GM12878 (cell line): Measurements from ENCODE around the gene CACNG4. TPM values are rescaled to one million over a fixed set of nuclear protein-coding genes. Genes with fewer than 3 reads are reported as not detected.

ENCODE experiments used
- ATAC-seq: fragments of 200-7000 bp; cut with Tn5 transposase; 3 replicates; pipeline ENCODE4 v1.9.1; 2020; ENCODE audit warnings: mild to moderate bottlenecking, moderate library complexity
- BruUV-seq: library from RNA; stranded (reverse); fragments of 400-500 nt; replicated peaks from 2 replicates; lab custom pipeline; 2021; lab: Mats Ljungman, UMichigan
- CTCF ChIA-PET: fragments of 300-600 bp; sonication (Branson Sonifier 250); formaldehyde crosslinking; extraction: SDS; loops from one replicate; lab custom pipeline; 2021; ENCODE audit warnings: inconsistent platforms; lab: Yijun Ruan, JAX
- POLR2A ChIA-PET: fragments of 350-600 bp; formaldehyde crosslinking; extraction: SDS; loops from one replicate; lab custom pipeline; 2021; ENCODE audit warnings: inconsistent platforms; lab: Charles Lee
- RAD21 ChIA-PET: fragments of 300-600 bp; sonication (Branson Sonifier 250); formaldehyde crosslinking; loops from one replicate; lab custom pipeline; 2023; ENCODE audit warnings: antibody characterized with exemption; ENCODE audit not compliant: unreplicated experiment; lab: Charles Lee
- SMC1A ChIA-PET: fragments of 300-600 bp; sonication (Branson Sonifier 250); formaldehyde crosslinking; loops from one replicate; lab custom pipeline; 2023; ENCODE audit not compliant: unreplicated experiment, uncharacterized antibody; lab: Charles Lee
- DNase-seq: peaks from one replicate; pipeline ENCODE4 v3.0.0-alpha.2; 2011; ENCODE audit warnings: low read depth, low spot score
- FAIRE-seq: peaks from 3 replicates; lab custom pipeline; 2011; peaks lifted over from hg19 to GRCh38; lab: Jason Lieb, UNC
- H2AFZ ChIP-seq: 2 replicates; pipeline ENCODE4 v1.6.0; 2011; ENCODE audit warnings: low read depth, low read length, control low read depth; ENCODE audit not compliant: control insufficient read depth
- H3K27ac ChIP-seq: 2 replicates; pipeline ENCODE4 v1.5.1; 2011; ENCODE audit warnings: control low read depth; ENCODE audit not compliant: control insufficient read depth, insufficient read depth
- H3K27me3 ChIP-seq, 2 experiments: replicated peaks in 1 of 2; 2 replicates each; pipeline versions ENCODE4 v1.6.0 to v1.6.1; 2011; ENCODE audit warnings: low read length in 1 of 2; ENCODE audit not compliant: control insufficient read depth in 2 of 2, insufficient read depth in 2 of 2
- H3K36me3 ChIP-seq, 2 experiments: 2 replicates each; pipeline ENCODE4 v1.5.1; 2011; ENCODE audit warnings: low read length in 1 of 2; ENCODE audit not compliant: control insufficient read depth in 2 of 2, insufficient read depth in 2 of 2
- H3K4me1 ChIP-seq: 2 replicates; pipeline ENCODE4 v1.6.1; 2011; ENCODE audit warnings: mild to moderate bottlenecking, low read length, moderate library complexity, mixed read lengths; ENCODE audit not compliant: control insufficient read depth, insufficient read depth
- H3K4me2 ChIP-seq: 2 replicates; pipeline ENCODE4 v1.6.0; 2011; ENCODE audit warnings: control low read depth; ENCODE audit not compliant: control insufficient read depth, insufficient read depth
- H3K4me3 ChIP-seq: fragments of 200-600 bp; sonication (generic); 2 replicates; pipeline ENCODE4 v1.5.1; 2016
- H3K79me2 ChIP-seq: 2 replicates; pipeline ENCODE4 v1.6.0; 2011; ENCODE audit warnings: low read length; ENCODE audit not compliant: control insufficient read depth, insufficient read depth
- H3K9ac ChIP-seq: 2 replicates; pipeline ENCODE4 v1.8.0; 2011; ENCODE audit warnings: low read length, control low read depth, mixed read lengths; ENCODE audit not compliant: control insufficient read depth, insufficient read depth
- H3K9me3 ChIP-seq: replicated peaks from 3 replicates; pipeline ENCODE4 v1.5.1; 2011; ENCODE audit warnings: mild to moderate bottlenecking, low read length; ENCODE audit not compliant: control insufficient read depth, insufficient read depth
- H4K20me1 ChIP-seq: 2 replicates; pipeline ENCODE4 v1.6.0; 2011; ENCODE audit not compliant: control insufficient read depth, insufficient read depth
- CREB1 ChIP-seq: IDR thresholded peaks from 2 replicates; pipeline ENCODE4 v1.6.1; 2012; ENCODE audit warnings: low read depth, mild to moderate bottlenecking, inconsistent platforms
- ETV6 ChIP-seq, 2 experiments: fragments of 450-650 bp in 1 of 2; IDR thresholded peaks in 1 of 2; conservative IDR thresholded peaks in 1 of 2; 2 replicates each; pipeline ENCODE4 v1.6.1; 2014; ENCODE audit warnings: antibody characterized with exemption in 1 of 2, borderline replicate concordance in 1 of 2, low read depth in 1 of 2, mild to moderate bottlenecking in 1 of 2, moderate library complexity in 1 of 2
- HCFC1 ChIP-seq: fragments of 150-350 bp; IDR thresholded peaks from 2 replicates; pipeline ENCODE4 v1.6.1; 2014; ENCODE audit warnings: low read length
- IKZF2 ChIP-seq, 2 experiments: fragments of 450-650 bp; IDR thresholded peaks; 2 replicates each; pipeline ENCODE4 v1.6.1; 2017; ENCODE audit warnings: mild to moderate bottlenecking in 2 of 2, moderate library complexity in 2 of 2
- POLR2A ChIP-seq: IDR thresholded peaks from 2 replicates; pipeline ENCODE4 v1.6.1; 2011; ENCODE audit warnings: low read depth, mild to moderate bottlenecking, low read length
- RB1 ChIP-seq: fragments of 450-650 bp; formaldehyde crosslinking; IDR thresholded peaks from 2 replicates; pipeline ENCODE4 v1.6.1; 2017; ENCODE audit warnings: mild to moderate bottlenecking, borderline replicate concordance
- SIN3A ChIP-seq: IDR thresholded peaks from 2 replicates; pipeline ENCODE4 v1.6.1; 2012; ENCODE audit warnings: low read depth, low read length, improper control_type of control experiment
- WGBS: methylation state at CpG from one replicate; pipeline ENCODE4 v1.1.6; 2016; ENCODE audit warnings: low lambda C conversion rate; ENCODE audit not compliant: insufficient replicate concordance, insufficient coverage; ENCODE audit errors: missing lambda C conversion rate; 5-methylcytosine and 5-hydroxymethylcytosine counted together
- in situ Hi-C: fragments of 300-500 bp; cut with MboI; formaldehyde crosslinking; loops from 9 replicates; pipeline ENCODE4 v1.14.3; 2018; ENCODE audit warnings: mixed read lengths
- intact Hi-C: fragments of 100-400 bp; cut with micrococcal nuclease; formaldehyde crosslinking; loops from one replicate; pipeline ENCODE4 v1.14.2; 2022; ENCODE audit not compliant: unreplicated experiment
- polyA plus RNA-seq, 11 experiments: library from polyadenylated mRNA; depleted of rRNA in 4 of 11; unstranded in 6 of 11; stranded (reverse) in 5 of 11; fragments of >200 nt; fragmentation: Nextera tagmentation in 4 of 11; fragmentation: Illumina TruSeq in 1 of 11; extraction: Ambion mirVana in 4 of 11; extraction: Trizol in 1 of 11; gene quantifications; 1 replicate in 1 of 11; 2 replicates in 10 of 11; pipeline versions ENCODE4 v1.2.1 to v1.2.3, GENCODE V29; 2011 to 2016; ENCODE audit warnings: inconsistent platforms in 2 of 11, missing spikeins in 2 of 11, low read depth in 1 of 11
- total RNA-seq, 4 experiments: library from RNA; depleted of rRNA in 3 of 4; stranded (reverse); fragments of >200 nt in 3 of 4; fragmentation: Illumina TruSeq in 1 of 4; extraction: Trizol in 1 of 4; gene quantifications; 2 replicates each; pipeline versions ENCODE4 v1.2.1 to v1.2.3, GENCODE V29; 2013 to 2021
- TF ChIP-seq, protein P1 (sequence below): fragments of 450-650 bp; IDR thresholded peaks from 2 replicates; pipeline ENCODE4 v1.6.1; 2014; ENCODE audit warnings: mild to moderate bottlenecking

Gene CACNG4
- total and polyA plus RNA-seq, 10 of the 15 experiments (the other 5 are each of a cell fraction or from before 2014, with no cell fraction given): 0.08 TPM; not detected in 8

GRCh38 chr17:66941249-66941648, 23.3 kb upstream of the CACNG4 start:
- H3K4me3 ChIP-seq: no peak overlapping the region
- H2AFZ ChIP-seq: no peak overlapping the region
- no peak overlapping the region for H3K27ac ChIP-seq
- H3K9me3 ChIP-seq: no peaks in the 10 kb centered on the region; the same call in 2 of the 3 replicates
- in situ Hi-C loops (no loop called here), intact Hi-C loops (no loop called here)
- WGBS: 19% methylated on average over 3 of the region's 3 CpGs
- POLR2A ChIA-PET: no interaction called here
- no peak overlapping the region for H3K4me2 ChIP-seq
- SMC1A ChIA-PET: no interaction called here
- H3K36me3 ChIP-seq: no peaks in the 10 kb centered on the region
- RAD21 ChIA-PET: no interaction called here
- no peak for FAIRE-seq
- BruUV-seq: no TSS peak
- H3K9ac ChIP-seq: no peak overlapping the region
- no peak for TF ChIP-seq CREB1
- no peak for TF ChIP-seq IKZF2 (IDR thresholded peaks at IDR 0.05)
- TF ChIP-seq RB1: no peak
- TF ChIP-seq SIN3A: no peak
- no peak for TF ChIP-seq ETV6 (conservative IDR thresholded peaks at IDR 0.05 in 1 of 2, IDR thresholded peaks at IDR 0.05 in 1 of 2; ENCODE audit: borderline replicate concordance in 1 of 2, low read depth in 1 of 2)
- no peaks in the 10 kb centered on the region for H3K79me2 ChIP-seq
- CTCF ChIA-PET: no interaction called here
- no peaks in the 10 kb centered on the region for H3K4me1 ChIP-seq
- no peaks in the 10 kb centered on the region for H4K20me1 ChIP-seq
- H3K27me3 ChIP-seq: peaks cover 0 to 3% of the 10 kb centered on the region in 2 experiments; a peak in 3 of 4 replicates
- no peak for DNase-seq
- no peak for ATAC-seq

GRCh38 chr17:66941773-66942450, 22.6 kb upstream of the CACNG4 start:
- no TSS peak for BruUV-seq
- ChIA-PET SMC1A (no interaction called here), POLR2A (no interaction called here), RAD21 (no interaction called here), CTCF (no interaction called here)
- FAIRE-seq: no peak
- Histone ChIP-seq H3K9me3 (no peaks in the 10 kb centered on the region; the same call in 2 of the 3 replicates), H2AFZ (no peak overlapping the region), H3K79me2 (no peaks in the 10 kb centered on the region), H3K27ac (no peak overlapping the region), H3K4me3 (no peak overlapping the region), H3K4me1 (no peaks in the 10 kb centered on the region), H3K4me2 (no peak overlapping the region), H3K27me3 (peaks cover 0 to 3% of the 10 kb centered on the region in 2 experiments; a peak in 3 of 4 replicates), H3K36me3 (no peaks in the 10 kb centered on the region), H4K20me1 (no peaks in the 10 kb centered on the region), H3K9ac (no peak overlapping the region)
- in situ Hi-C loops: no loop called here
- WGBS: 21% methylated on average over 8 of the region's 8 CpGs
- DNase-seq: no peak
- ATAC-seq: no peak
- TF ChIP-seq POLR2A (no peak), HCFC1 (no peak)
- TF ChIP-seq, protein P1, sequence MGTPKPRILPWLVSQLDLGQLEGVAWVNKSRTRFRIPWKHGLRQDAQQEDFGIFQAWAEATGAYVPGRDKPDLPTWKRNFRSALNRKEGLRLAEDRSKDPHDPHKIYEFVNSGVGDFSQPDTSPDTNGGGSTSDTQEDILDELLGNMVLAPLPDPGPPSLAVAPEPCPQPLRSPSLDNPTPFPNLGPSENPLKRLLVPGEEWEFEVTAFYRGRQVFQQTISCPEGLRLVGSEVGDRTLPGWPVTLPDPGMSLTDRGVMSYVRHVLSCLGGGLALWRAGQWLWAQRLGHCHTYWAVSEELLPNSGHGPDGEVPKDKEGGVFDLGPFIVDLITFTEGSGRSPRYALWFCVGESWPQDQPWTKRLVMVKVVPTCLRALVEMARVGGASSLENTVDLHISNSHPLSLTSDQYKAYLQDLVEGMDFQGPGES: no peak
- intact Hi-C loops: no loop called here
